ENCODE results near the gene SULF2.

The SULF2 gene

DNA sequence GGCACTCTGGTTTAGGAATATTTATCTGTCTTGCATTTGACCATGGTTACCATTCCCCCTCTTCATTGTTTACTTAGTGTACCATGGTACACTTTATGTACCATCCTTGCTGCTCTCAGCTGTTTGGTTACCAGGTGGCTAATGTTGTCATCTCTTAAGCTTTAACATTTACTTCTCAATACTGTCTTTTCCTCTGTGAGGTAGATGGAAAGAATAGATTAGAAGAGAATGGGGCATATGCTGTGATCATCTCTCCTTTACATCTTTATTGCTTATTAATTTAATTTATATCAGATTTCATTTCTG is 174.4 kb downstream of the SULF2 start:
- H3K27ac ChIP-seq (ENCODE audit: low read depth in 2 of 2, low read length in 2 of 2): no peak overlapping the region
- H3K27me3 ChIP-seq (ENCODE audit: control insufficient read depth in 2 of 2, insufficient read depth in 2 of 2, low read length in 2 of 2): no peaks in the 10 kb centered on the region
- H3K9me3 ChIP-seq (ENCODE audit: control insufficient read depth in 2 of 2, low read length in 2 of 2): no peaks in the 10 kb centered on the region
- no peaks in the 10 kb centered on the region for H3K36me3 ChIP-seq (ENCODE audit: control insufficient read depth in 2 of 2, insufficient read depth in 2 of 2, low read length in 2 of 2)
- peaks cover 0 to 2% of the 10 kb centered on the region in 2 donors for H3K4me1 ChIP-seq (ENCODE audit: control insufficient read depth in 2 of 2, insufficient read depth in 2 of 2, low read length in 2 of 2)
- no peak overlapping the region for H3K4me3 ChIP-seq (ENCODE audit: low read length in 2 of 2)
- H3K9ac ChIP-seq (ENCODE audit: low read depth in 1 of 2, low read length in 2 of 2): no peak overlapping the region

DNA sequence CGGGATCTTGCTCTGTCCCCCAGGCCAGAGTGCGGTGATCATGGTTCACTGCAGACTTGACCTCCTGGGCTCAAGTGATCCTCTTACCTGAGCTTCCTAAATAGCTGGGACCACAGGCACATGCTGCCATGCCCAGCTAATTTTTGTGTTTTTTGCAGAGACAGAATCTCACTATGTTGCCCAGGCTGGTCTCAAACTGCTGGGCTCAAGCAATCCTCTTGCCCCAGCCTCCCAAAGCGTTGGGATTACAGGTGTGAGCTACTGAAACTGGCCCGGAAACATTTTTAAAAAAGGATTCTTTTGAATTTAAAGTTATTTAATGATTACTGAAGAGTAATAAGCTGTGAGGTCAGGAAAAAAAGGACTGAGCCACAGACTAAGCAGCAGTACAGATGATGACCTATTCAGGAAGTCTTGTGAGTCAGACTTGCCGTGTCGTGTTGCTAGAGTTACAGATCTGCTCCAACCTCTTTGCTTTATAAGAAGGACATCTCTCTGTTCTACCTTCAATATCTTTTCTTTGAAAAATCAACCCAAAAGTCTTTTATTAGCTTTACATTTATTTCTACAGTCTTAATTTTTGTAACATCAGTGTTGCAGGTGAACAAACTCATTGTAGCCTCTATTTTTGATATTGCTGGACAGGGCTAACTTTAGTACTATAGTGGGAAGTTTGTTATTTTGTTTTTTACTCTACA is 174.9 kb downstream of the SULF2 start:
- H3K9me3 ChIP-seq (ENCODE audit: control insufficient read depth in 2 of 2, low read length in 2 of 2): no peaks in the 10 kb centered on the region
- no peak overlapping the region for H3K9ac ChIP-seq (ENCODE audit: low read depth in 1 of 2, low read length in 2 of 2)
- no peak overlapping the region for H3K27ac ChIP-seq (ENCODE audit: low read depth in 2 of 2, low read length in 2 of 2)
- H3K36me3 ChIP-seq (ENCODE audit: control insufficient read depth in 2 of 2, insufficient read depth in 2 of 2, low read length in 2 of 2): no peaks in the 10 kb centered on the region
- peaks cover 0 to 2% of the 10 kb centered on the region in 2 donors for H3K4me1 ChIP-seq (ENCODE audit: control insufficient read depth in 2 of 2, insufficient read depth in 2 of 2, low read length in 2 of 2)
- H3K27me3 ChIP-seq (ENCODE audit: control insufficient read depth in 2 of 2, insufficient read depth in 2 of 2, low read length in 2 of 2): no peaks in the 10 kb centered on the region
- no peak overlapping the region for H3K4me3 ChIP-seq (ENCODE audit: low read length in 2 of 2)

DNA sequence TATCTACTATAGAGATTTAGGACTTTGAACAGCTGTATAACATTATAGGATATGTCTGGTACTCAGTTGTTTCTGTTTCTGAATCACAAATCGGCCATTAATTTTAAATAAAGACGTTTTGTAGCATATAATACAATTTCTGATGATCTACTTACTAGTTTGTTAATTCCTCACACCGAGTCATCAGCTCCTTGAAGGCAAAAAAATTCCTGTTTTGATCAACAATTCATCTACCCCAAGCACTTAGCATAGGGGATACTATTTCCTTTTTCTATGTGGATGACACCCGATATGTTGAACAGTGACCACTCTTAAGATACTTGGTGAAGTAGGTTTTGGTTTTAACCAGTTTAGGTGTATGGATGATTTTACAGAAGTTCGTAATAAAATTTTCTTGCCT is 176.3 kb downstream of the SULF2 start:
- Histone ChIP-seq H3K9ac (ENCODE audit: low read depth in 1 of 2, low read length in 2 of 2) (no peak overlapping the region), H3K27me3 (ENCODE audit: control insufficient read depth in 2 of 2, insufficient read depth in 2 of 2, low read length in 2 of 2) (no peaks in the 10 kb centered on the region), H3K36me3 (ENCODE audit: control insufficient read depth in 2 of 2, insufficient read depth in 2 of 2, low read length in 2 of 2) (no peaks in the 10 kb centered on the region), H3K4me1 (ENCODE audit: control insufficient read depth in 2 of 2, insufficient read depth in 2 of 2, low read length in 2 of 2) (peaks cover 0 to 2% of the 10 kb centered on the region in 2 donors), H3K9me3 (ENCODE audit: control insufficient read depth in 2 of 2, low read length in 2 of 2) (no peaks in the 10 kb centered on the region), H3K4me3 (ENCODE audit: low read length in 2 of 2) (no peak overlapping the region), H3K27ac (ENCODE audit: low read depth in 2 of 2, low read length in 2 of 2) (no peak overlapping the region)

Data from mucosa of rectum (tissue), 2 donors.